ENCODE results near the gene SDF4.

Gene SDF4

GRCh38 chr1:1246577-1247340 is 15.0 kb upstream of the SDF4 start, which contains the start of gene C1QTNF12:
Gene C1QTNF12, minus strand, starts transcription at chr1:1246722. Its CDS starts 32 bp downstream, at chr1:1246690.
- no peaks in the 10 kb centered on the region for H3K9me3 ChIP-seq (ENCODE audit: severe bottlenecking)
- DNase-seq (ENCODE audit: low spot score) (no peak), ATAC-seq (ENCODE audit: low read depth) (peak; percentile 20; the same call in 1 of the 3 replicates)
- peaks cover 10% of the 10 kb centered on the region for H3K4me1 ChIP-seq (ENCODE audit: insufficient read depth, poor library complexity, severe bottlenecking)
- TF ChIP-seq CTCF (IDR thresholded peaks at IDR 0.05; ENCODE audit: poor library complexity, severe bottlenecking): no peak
- H3K4me3 ChIP-seq (ENCODE audit: severe bottlenecking): no peak within 1 kb of the TSS
- no peaks in the 10 kb centered on the region for H3K27me3 ChIP-seq (ENCODE audit: insufficient read depth, poor library complexity, severe bottlenecking)
- H3K27ac ChIP-seq (ENCODE audit: poor library complexity, severe bottlenecking): no peak within 1 kb of the TSS
- H3K36me3 ChIP-seq (ENCODE audit: low read depth): no peaks in the 10 kb centered on the region

GRCh38 chr1:1245817-1246576 is 14.2 kb upstream of the SDF4 start:
- DNase-seq (ENCODE audit: low spot score) (no peak), ATAC-seq (ENCODE audit: low read depth) (no peak)
- no peak for TF ChIP-seq CTCF (IDR thresholded peaks at IDR 0.05; ENCODE audit: poor library complexity, severe bottlenecking)
- H3K36me3 ChIP-seq (ENCODE audit: low read depth): no peaks in the 10 kb centered on the region
- H3K4me1 ChIP-seq (ENCODE audit: insufficient read depth, poor library complexity, severe bottlenecking): peaks cover 7% of the 10 kb centered on the region
- no peaks in the 10 kb centered on the region for H3K27me3 ChIP-seq (ENCODE audit: insufficient read depth, poor library complexity, severe bottlenecking)
- H3K4me3 ChIP-seq (ENCODE audit: severe bottlenecking): no peak overlapping the region
- no peaks in the 10 kb centered on the region for H3K9me3 ChIP-seq (ENCODE audit: severe bottlenecking)
- no peak overlapping the region for H3K27ac ChIP-seq (ENCODE audit: poor library complexity, severe bottlenecking)

- no peak for TF ChIP-seq CTCF (IDR thresholded peaks at IDR 0.05; ENCODE audit: poor library complexity, severe bottlenecking)
Measured at GRCh38 chr1:1245178-1245816, 13.5 kb upstream of the SDF4 start.

GRCh38 chr1:1244192-1244811 is 12.5 kb upstream of the SDF4 start:
- Histone ChIP-seq H3K27ac (ENCODE audit: poor library complexity, severe bottlenecking) (no peak overlapping the region), H3K4me3 (ENCODE audit: severe bottlenecking) (no peak overlapping the region), H3K9me3 (ENCODE audit: severe bottlenecking) (no peaks in the 10 kb centered on the region), H3K4me1 (ENCODE audit: insufficient read depth, poor library complexity, severe bottlenecking) (no peaks in the 10 kb centered on the region), H3K27me3 (ENCODE audit: insufficient read depth, poor library complexity, severe bottlenecking) (no peaks in the 10 kb centered on the region), H3K36me3 (ENCODE audit: low read depth) (no peaks in the 10 kb centered on the region)
- ATAC-seq (ENCODE audit: low read depth) (no peak), DNase-seq (ENCODE audit: low spot score) (no peak)
- no peak for TF ChIP-seq CTCF (IDR thresholded peaks at IDR 0.05; ENCODE audit: poor library complexity, severe bottlenecking)

More at GRCh38 chr1:1245178-1245816, 13.5 kb upstream of the SDF4 start:
- no peaks in the 10 kb centered on the region for H3K9me3 ChIP-seq (ENCODE audit: severe bottlenecking)
- DNase-seq (ENCODE audit: low spot score) (no peak), ATAC-seq (ENCODE audit: low read depth) (no peak)
- no peaks in the 10 kb centered on the region for H3K27me3 ChIP-seq (ENCODE audit: insufficient read depth, poor library complexity, severe bottlenecking)
- no peaks in the 10 kb centered on the region for H3K36me3 ChIP-seq (ENCODE audit: low read depth)
- peaks cover under 1% of the 10 kb centered on the region for H3K4me1 ChIP-seq (ENCODE audit: insufficient read depth, poor library complexity, severe bottlenecking)
- H3K4me3 ChIP-seq (ENCODE audit: severe bottlenecking): no peak overlapping the region
- H3K27ac ChIP-seq (ENCODE audit: poor library complexity, severe bottlenecking): no peak overlapping the region
